HG03575 (cell line): ENCODE data around the gene GATA3.

Source experiments
- ATAC-seq: cut with Tn5 transposase; IDR thresholded peaks from one replicate; pipeline ENCODE4 v1.9.1; 2021; ENCODE audit not compliant: unreplicated experiment, insufficient number of reproducible peaks, low FRiP score; ENCODE audit errors: extremely low read depth

GATA3 gene

DNA sequence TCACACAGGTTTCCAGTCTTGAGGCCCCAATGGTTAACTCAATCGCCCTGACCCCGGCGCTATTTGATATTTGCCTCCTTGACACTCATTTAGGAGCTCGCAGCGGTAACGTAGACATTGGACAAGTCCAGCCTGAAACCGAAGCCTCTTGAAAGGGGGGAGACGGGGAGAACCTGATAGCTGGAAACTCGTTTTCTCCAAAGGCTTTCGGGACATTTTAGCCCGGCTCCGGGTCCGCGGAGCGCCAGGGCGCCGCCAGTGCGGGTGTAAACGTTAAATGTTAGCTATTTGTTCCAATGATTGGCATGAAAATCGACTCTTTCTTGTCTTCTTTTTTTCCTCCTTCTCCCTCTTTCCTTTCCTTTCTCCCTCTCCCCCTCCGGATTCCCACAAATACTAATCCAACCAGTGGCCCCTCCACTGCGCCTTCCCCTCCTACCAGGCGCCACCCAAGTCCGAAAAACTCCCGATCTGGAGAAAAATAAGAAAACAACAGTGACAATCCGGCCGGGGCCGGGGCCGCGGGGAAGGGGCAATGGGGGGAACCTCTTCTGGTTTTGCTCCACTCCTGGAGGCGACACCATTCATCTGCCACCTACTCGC, 17.2 kb upstream of the GATA3 start:
- no peak for ATAC-seq

DNA sequence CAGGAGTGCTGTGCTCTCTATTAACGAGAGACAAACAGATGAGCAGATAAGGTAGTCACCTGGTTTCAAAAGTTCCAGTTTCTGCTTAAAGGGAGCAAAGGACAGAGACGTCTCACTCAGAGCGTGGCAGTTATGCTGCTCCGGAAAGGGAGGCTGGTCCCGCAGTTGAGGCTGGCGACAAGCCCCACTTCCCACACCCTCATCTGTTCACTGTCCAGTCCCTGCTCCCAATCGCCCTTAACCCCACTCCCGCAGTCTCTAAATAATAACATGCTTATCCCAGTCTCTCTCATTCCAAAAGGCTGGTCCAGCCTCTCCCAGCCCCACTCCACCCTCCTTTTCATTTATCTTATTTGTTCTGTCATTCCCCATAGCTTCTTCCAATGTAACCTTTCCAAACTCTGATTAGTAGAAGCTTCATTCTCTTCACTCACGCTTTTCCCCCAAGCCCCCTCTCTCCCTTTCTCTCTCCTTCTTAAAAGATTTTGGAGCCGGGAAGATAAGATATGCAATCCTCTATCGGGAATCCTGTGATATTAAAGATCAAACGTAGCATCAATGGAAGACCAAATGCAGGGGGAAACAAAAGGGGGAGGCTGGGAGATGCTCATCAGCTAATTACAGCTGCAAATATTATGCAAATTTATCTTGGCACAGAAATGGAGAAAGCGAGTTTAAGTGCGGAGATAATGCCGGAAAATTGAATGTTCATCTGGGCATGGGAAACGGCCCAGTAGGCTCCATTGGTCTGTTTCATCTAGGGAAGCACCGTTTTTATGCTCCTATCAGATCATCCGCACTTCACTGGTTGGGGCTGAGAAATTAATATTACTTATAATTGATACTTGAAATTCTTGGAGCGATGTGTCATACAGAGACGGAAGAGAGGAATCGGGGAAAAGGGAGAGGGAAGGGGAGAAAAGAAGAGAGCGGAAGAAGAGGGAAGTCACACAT, 16.3 kb upstream of the GATA3 start:
- no peak for ATAC-seq

DNA sequence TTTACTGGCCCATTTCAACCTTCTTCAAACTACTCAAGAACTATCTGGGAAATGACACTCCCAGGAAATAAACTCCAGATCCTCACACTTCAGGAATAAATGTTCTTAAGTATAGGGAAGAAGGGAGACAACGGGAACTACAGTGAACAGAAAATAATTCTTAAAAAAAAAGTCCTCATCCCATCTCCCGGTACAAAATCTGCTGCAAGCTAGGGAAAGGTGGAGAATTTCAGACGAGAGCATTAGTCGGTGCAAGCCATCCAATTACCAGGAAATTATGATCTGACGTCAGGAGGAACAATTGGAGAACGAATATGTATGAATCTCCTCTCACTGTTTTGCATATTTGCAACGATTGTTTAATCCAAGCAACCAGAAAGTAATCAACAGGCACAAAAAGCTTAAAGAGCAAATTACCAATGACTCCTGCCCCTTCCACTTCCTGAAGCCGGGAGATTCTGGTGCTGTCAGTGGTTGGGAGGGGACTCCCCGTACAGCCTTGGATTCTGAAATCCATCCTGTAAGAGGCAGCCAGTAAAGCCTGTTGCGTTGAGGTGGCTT, 15.1 kb upstream of the GATA3 start:
- no peak for ATAC-seq

DNA sequence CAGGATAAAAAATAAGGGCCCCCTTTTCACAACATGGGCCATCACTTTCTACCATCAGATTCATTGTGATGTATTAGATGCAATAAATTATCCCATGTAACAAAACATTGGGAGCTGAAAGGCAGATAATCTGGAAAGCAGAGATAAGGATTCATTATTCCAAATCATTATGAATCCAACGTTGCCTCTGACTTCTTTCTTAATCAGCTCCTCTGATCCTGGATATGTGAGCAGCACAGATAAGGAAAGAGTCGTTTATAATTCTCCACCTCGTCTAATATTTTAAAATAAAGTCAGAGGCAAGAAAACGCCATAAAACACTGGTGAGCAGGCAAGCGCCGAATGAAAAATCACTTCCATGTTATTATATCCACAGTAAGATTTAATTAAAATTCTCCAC, 13.8 kb upstream of the GATA3 start:
- ATAC-seq = no peak

DNA sequence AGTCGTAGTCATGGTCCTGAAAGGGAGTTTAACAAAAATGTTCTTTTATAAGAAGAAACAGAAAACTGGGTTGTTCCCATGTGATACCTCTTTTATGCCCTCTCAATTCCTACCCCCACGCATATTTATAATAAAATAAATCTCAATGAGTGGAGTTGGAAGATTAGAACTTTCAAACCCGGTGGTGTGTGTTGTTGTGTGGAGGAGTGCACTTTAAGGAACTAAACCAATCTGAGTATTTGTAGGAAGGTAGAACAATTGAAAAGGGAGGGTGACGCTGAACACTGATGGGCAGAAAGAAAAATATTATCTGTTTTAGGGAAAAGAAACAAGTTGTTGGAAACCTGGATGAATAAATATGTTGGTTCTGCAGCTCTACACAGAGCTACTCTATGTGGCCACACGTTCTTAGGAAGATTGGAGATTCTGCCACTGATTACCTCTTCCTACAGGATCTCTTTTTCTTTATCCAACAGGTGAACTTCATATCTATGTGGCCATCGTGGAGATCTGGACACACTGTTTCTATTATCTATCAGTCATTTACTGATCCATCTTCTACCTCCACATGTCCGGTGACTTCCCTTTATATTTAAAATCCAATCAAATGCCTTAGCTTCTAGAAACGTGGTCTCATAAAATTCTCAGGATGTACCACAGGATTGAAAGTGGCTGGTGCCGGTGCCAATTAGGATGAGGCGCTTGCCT, 13.1 kb upstream of the GATA3 start:
- ATAC-seq = no peak

DNA sequence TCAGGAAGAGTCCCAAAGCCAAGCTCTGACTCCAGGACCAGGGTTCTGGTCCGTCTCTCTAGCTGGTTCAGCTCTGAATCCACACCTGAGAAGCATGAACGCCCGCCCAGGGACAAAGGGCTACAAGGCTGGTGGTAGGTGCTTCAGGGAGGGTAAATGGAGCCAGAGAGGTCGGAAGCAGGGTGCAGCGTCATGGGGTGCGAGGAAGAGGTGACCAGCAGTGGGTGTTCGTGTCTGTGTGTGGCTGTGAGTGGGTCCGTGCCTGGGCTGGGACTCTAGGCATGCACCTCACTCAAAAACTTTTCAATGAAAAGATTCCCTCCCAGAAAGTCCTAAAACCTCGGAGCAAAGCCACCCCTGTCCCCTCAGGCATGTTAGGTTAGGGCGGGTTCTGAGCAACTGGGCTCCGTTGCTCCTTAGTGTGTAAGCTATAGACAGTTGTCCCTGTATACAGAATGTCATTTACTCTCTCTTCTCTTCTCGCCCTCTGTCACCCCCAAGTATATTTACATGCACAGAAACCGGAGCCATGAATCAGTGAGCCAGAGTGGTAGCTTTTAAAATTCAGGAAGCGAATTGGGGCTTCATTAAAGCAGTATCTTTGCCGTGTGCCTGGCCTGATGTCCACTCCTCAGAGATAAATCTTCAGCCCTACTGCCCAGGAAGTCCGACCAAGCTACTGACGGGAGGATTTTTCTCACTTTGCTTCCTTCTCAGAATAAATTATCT, 12.3 kb upstream of the GATA3 start:
- ATAC-seq = no peak

DNA sequence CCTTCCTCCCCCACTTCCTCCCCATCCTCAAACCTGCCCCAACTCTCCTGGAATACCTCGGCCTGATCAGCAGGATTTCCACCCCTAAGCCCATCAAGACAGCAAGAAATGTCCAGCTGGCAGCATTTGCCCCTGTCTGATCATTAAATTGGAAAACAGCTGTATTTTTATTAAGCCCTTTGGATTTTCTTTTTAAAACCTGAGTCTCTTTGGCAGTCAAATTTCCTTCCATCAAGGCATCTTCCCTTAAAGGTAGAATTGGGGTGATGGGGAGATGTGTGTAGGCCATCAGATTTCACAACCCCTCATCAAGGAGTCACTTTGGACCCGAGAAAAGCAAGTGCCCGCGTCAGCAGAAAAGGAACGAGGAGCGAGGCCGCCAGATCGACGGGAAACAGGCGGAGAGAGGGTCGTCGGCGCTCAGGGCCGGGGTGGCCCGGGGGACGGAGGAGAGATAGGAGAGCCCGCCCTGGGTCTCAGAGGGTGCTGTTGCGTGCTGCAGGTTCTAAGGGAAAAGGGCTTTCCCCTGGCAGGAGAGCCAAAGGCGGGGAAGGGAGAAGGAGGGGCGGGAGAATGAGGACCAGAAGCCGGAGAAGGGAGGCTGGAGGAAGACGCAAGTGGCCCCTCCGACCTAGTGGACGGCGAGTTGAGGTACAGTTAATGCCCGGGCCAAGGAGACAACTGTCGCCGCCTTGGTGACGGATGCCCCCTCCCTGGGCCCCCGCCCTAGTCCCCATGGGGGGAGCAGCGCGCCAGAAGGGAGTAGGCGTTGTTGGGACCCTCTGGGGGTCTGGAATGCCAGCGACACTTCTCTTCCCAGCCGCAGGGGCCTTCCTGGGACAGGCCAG, 11.5 kb upstream of the GATA3 start:
- no peak for ATAC-seq

DNA sequence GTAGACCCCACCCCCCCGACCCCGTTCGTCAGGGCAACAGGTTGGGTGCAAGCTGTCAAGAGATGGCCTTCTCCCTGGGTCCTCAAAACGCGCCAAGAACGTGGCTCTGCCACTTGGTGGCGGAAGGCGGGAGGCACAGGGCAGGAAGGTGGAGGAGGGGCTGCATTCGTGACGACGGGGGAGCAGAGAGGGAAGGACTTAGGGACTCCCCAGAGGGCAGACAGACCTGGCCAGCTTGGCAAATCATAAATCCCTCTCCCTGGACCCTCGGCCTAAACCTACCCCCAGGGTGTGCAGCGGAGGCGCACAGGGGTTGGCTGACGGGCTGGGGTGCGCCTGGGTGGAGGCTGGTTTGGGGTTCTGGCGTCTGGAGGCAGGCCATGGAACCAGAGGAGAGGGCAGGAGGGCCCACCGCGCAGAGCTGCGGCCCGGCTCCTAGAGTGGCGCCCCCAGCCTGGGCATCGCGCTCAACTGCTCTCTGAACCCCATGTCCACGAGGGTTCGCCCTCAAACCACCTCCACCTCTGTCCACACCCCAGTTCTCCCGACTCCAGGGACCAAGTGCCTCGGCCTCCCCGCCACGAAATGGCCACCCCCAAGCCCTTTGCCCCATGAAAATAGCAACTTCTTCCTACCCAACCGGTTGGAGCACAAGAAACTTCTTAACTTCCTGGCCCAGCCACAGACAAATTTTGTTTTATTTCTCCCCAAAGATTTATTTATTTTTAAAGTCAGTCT, 10.8 kb upstream of the GATA3 start:
- ATAC-seq = no peak

DNA sequence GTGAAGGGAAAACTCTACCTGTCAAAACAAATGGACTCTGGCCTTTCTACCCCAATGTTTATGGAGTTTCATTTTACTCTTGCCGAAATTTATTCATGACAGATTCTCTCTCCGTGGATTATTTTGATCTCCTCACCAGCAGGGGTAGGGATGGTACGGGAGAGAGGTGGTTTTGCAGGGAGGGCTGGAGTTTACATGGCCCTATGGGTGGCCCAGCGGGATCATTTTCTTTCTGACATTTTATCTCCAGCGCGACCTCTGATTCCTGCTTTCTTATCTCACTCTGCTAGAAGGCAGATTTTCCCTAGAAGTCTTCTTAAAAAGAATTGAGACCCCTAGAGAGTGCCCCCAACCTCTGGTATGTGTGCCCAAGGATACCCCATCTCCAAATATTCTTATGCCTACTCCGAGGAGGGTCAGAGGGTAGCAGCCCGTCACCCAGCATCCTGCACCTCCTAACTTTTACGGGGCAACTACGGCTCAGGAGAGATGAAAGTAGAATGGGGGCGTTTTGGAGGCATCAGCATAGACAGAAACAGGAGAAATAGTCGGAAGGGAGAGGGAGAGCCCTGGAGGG, 10.1 kb upstream of the GATA3 start:
- ATAC-seq = no peak

DNA sequence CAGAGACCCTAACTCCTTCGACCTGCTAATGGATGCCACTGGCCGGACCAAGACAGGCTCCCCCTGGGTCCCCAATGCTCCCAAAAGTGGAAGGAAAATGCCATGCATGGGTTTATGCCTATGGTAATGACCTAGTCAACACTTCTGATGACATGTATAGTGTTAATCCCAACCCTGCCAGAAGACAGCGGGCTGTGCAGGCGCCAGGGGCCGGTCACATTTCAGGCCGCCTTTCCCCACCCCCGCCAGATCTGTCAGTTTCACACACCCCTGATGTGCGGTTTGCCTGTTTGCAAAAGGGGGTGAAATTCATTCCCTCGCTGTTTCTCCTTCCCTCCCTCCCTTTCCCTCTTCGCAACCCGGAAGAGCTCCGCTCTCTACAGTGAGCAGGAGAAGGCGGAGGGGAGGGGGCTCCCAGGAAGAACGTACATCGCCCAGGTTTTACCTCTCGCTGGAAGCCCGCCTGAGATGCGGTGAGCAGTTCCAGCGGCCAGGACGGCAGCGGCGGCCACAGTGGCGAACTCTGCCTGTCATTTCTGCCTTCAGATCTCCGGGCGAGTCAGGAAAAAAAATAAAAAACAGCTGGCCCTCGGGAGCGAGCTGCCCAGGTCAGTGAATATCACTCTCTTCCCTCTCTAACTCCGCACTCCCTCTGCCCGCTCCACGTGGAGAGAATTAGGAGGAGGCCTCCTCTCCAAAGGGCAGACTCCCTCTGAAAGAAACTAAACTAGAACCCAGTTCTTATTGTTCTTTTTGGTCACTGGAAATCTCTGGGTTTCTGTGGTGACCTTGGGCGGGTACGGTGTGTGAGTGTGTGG, 9.4 kb upstream of the GATA3 start:
- ATAC-seq = no peak

DNA sequence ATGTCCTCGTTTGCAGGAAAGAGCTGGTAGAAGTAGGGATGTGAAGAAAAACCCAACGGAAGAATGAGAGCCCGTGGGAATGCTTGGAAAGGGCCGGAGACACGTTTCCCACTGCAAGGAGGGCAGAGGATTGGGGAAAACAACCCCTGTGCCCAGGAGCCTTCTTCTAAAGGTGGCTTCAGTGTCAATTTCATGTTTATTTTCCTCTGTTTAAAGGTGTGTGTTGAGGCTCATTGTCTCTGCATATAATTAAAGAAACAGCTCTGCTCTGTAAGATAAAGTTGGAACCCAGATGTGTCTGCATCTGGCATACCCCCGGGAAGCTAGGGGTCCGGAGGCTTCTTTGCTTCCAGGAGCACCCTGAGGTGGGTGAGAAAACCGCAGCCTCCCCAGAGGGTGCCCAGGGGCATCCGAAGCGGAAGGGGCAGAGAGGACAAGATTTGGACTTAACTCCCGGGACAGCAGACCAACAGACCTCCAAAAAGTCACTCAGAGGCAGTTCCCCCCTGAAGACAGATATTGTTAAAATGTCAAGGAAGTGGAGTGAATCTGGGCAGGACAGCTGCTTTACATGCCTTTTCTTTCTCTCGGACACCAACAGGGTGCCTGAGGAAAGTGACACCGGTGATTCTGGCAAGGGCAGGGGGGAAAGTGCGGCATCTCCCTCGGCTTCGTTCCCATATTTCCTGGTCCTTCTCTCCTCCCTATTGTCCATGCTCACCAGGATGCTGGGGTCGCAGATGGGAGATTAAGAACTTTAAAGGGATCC, 8.6 kb upstream of the GATA3 start:
- ATAC-seq = no peak

DNA sequence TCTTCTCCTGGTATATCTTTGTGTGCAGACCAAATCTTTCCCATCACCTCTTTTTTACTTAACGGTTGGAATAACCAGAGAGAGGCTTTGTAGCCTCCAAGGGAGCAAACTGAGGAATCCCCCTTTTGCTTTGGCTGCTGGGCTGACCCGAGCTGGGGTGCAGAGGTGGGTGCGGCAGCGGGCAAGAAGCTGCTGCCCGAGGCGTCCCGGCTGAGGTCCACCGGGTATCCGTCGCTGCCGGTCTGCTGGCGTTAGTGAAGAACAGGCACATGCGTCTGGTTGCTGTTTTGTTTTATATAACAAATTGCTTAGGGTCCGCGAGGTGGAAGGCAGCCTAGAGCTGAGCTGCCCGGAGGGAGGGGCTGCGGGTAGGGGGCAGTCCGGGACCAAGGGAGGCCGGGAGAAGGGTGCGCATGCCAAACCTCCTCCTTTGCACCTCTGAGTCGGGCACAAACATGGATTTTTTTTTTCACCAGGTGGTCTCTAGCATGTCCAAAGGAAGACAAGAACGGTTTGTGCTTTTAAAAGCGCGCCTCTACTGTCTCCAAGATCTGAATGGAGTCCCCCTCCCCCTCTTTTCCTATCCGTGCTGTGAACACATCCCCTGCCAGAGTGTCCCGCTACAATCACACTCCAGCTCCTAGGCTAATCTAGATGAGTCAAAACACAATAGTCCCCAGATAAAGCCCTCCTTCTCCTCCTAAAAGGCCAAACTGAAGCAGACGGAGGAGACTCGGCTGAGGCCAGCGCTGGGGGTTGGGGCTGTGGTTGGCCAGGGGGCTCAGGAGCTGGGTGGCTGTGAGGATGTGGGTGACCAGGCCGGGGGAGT, 6.8 kb upstream of the GATA3 start:
- no peak for ATAC-seq

DNA sequence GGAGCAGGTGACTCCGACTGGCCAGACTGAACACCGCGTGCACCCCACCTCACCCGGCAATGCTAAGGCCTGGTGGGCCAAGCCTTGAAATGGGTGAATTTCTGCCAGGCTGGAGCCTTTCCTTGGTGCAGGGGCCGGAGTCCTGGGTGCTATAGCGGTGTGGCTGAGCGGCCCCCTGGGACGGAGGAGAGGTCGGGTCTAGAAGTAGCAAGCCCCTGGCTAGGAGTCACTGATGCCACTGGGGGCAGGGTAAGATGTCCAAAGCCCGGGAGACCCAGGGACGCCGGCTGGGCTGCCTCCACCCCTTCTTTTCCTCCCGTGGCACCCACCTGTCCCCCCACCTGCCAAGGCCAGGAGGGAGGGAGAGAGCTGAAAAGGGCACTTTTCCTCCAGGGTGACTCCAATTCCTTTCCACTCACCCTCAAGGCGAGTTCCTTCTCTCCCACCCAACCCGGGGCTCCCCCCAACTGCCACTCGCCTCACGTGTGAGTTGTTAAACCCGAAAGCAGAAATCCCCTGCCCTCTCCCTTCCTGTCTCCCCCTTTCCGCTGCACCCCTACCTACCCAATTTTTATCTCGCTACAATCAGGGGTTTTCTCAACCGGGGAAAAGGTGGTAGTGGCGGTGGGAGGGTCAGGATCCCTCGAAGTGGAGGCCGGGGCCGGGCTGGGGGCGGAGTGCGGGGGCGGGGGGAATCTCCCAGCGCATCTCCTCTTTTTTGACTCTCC, 6.0 kb upstream of the GATA3 start:
- ATAC-seq = no peak

DNA sequence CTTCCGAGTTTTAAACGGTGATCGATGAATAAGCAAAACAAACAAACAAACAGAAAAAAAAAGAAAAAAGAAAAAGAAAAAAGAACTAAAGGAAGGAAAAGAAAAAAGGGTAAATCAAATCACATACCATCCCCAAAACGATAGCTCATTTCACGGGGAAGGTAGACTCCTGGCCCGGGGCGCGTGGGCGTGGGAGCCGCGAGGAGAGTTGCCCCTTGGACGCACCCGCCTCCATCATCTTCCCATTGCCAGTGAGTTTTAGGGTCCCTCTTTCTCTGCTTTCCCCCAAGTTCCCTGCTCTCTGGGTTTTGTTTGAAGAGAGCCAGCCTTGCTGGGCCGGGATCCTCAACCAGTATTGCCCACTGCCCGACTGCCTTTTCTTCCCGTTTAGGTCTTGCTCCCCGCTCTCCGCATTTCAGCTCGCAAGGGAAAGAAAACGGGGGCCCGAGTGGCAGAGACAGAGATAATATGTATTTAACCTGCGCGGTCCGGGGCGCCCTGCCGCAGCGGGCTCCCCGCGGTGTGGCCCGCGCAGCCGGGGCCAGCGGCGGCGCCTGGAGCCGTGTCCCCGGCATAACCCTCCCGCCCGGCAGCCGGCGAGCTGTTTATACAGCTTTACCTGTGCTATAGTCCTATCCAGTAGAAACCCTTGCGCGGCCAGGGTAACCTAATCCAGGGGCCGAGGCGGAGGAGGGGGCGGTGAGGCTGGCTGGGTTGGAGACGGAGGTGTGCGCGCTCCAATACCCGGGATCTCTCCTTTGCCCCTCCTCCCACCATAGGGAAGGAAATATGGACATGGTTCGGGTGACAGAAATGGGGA, 5.2 kb upstream of the GATA3 start:
- ATAC-seq = no peak
